Glomerular visceral epithelial cell (primary cell): ENCODE data around the gene SPOP.
"Not testable (repeated sequence)": the region's sequence is repeated elsewhere in the genome, so short reads cannot be mapped to it uniquely, and the experiment has no call there.

Source experiments
- DNase-seq: peaks from one replicate; pipeline ENCODE4 v3.0.0-alpha.2; 2016; ENCODE audit errors: extremely low spot score

The SPOP gene

DNA sequence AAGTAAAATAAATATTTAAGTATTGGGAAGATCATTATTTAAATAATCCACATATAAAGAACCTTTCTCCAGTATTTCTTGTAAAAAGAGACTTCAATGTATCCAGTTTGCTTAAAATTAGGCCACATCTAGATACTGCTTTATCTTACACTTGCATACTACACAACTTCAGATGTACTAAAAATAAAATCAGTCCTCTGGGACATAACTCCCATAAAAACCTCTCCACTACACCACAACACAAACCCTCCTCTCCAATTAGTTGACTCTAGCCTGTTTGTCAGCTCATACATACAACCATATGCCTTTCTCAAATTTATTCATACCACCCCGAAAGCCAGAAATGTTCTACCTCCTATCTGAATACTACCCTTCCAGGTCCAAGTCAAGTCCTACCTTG lies 21.6 kb downstream of the SPOP start:
- no peak for DNase-seq

DNA sequence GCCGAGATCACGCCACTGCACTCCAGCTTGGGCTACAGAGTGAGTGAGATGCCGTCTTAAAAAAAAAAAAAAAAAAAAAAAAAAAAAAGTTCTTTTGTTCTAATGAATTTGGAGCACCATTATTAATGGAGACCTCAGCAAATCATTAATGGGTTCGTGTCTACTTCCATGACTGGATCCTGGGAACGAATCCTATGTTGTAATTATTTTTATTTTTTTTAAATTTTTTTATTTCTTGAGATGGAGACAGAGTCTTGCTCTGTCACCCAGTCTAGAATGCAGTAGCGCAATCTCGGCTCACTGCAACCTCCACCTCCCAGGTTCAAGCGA lies 30.7 kb downstream of the SPOP start:
- DNase-seq: no peak

DNA sequence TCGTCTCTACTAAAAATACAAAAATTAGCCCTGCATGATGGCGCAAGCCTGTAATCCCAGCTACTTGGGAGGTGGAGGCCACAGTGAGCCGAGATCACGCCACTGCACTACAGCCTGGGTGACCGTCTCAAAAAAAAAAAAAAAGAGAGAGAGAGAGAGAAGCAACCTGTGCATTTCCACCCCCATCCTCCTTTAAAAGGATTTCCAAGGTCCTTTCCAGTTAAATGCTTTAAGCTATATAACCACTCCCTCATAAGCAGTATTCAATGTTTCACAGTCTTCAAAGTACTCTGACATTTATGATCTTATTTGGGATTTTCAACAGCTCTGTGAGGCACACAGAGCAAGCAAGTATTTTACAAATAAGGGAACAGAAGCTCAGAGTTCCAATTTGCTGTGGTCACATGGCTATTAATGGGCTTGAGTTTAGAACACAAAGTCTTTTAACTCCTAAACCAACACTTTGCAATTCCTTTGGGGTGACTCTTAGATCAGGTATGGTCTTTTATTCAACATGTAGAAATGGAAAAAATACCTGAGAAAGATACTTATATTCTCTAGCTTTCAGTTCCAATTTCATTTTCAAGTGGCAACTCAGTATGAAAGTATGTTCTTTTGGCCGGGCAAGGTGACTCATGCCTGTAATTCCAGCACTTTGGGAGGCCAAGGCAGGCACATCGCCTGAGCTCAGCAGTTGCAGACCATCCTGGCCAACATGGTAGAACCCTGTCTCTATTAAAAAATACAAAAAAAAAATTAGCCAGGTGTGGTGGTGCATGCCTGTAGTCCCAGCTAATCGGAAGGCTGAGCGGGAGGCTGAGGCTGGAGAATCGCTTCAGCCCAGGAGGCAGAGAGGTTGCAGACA lies 31.3 kb downstream of the SPOP start:
- DNase-seq: peak; percentile 81

DNA sequence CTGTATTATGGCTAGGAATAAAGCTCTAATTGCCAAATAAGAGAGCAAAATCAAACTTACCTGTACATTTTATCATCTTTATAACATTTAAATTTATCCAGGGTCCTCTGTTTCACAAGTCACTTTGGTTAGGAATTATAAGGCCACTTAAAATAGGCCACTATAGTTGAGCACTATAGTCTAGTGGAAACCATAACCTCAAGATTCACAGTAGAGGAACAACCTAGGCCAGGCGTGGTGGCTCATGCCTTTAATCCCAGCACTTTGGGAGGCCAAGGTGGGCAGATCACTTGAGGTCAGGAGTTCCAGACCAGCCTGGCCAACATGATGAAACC lies 31.9 kb downstream of the SPOP start:
- not testable (repeated sequence) for DNase-seq

DNA sequence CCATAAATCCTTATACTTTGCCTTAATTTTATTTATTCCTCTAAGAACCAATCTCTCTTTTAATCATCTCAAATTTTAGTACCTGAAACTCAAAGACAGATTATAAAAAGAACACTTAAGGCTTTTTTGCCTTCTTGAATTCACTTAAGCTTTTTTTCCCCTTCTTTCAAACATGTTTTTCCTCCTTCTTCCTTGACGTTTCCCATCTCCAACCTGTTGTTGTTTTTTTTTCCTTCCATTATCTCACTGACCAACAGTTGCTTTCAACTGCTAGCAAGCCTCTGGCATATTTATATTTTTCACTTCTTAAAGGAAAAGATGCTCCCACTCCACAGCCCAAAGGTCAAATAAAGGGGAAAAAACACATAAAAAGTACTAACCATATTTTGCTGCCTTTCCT lies 32.2 kb downstream of the SPOP start:
- DNase-seq: no peak

DNA sequence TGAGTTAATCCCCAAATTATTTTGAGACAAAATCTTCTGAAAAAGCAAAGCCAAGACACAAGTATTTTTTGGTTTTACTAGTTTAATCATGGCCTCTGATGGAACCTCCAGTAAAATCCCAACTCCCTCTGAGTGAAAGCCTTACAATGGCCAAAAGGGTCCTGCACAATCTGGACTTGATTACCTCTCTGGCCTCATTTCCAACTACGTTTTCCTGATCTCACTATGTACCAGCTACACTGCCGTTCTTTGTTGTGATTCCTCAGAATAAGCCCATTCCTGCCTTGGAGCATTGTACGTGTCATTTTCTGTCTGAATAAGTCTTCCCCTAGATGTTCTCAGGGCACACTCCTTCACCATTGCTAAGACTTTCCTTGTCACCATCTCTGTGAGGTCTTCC lies 37.3 kb downstream of the SPOP start:
- no peak for DNase-seq

DNA sequence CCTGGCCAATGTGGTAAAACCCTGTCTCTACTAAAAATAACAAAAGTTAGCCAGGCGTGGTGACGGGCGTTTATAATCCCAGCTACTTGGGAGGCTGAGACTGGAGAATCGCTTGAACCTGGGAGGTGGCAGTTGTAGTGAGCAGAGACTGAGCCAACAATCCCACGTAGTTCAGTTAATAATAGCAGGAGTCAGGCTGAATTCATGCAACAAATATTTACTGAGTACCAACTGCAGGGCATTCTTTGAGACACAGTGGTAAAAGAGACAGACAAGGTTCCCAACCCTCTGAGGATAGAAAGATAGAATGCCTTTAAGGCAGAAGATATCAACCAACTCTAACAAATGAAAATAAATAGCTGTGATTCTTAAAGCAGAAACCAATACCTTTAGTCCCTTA lies 39.1 kb downstream of the SPOP start:
- no peak for DNase-seq

DNA sequence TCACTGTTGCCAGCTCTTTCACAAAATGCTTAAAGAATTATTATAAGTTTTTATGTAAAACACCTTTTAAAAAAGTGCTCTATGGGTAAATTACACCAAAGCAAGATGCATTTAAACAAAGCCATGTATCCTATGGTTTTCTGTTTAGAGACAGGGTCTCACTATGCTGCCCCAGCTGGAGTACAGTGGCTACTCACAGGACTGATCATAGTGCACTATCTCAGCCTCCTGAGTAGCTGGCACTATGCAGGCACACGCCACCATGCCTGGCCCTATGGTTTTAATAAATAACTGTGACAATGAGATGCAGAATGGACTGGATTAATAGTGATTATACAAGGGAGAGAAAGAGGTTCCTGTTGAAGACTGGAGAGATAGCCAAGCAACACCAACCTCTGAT lies 40.2 kb downstream of the SPOP start:
- no peak for DNase-seq

DNA sequence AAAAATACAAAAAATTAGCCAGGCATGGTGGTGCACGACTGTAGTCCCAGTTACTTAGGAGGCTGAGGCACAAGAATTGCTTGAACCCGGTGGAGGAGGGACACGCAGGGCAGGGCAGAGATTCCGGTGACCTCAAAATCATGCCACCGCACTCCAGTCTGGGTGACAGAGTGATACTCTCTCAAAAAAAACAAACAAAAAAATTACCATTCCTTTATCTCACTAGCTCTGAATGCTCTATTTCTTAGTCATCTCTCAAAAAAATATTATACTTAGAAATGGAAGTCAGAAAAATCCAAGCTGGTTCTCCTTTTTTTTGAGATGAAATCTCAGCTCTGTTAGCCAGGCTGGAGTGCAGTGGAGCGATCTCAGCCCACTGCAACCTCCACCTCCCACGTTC lies 40.8 kb downstream of the SPOP start:
- DNase-seq: peak; percentile 8

DNA sequence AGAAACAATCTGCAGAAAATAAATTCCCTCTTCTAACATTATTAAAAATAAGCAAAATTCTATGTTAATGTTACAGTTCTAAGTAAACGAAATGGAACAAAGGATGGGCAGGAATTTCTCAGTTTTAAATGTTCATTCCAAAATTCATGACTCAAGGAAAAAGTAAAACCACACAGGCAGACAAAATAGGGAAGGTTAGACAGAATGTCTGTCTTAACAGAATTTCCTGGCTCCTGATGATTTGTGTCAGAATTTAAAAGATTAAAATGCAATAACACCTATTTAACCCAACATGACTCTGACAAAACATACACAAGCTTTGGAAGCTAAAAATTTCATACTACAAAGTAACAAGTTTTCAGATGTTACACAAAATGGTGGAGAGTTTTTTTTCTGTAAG lies 42.8 kb downstream of the SPOP start:
- no peak for DNase-seq

DNA sequence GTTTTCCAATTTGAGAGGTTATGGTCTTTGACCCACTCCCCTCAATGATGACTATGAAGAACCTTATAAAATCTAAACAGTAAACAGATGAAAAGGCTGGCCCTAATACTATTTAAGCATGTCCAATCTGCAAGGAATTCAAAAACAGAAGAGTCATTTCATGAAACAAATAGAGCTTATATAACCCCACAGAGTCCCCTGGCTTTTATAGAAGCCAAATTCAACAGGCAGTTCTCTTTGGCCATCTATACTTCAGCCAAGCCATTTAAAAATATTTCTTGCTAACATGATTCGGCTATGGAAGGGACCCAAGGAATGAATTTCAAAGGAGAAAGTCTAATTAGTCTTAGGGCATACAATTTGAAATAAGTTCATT lies 43.4 kb downstream of the SPOP start:
- DNase-seq: no peak

DNA sequence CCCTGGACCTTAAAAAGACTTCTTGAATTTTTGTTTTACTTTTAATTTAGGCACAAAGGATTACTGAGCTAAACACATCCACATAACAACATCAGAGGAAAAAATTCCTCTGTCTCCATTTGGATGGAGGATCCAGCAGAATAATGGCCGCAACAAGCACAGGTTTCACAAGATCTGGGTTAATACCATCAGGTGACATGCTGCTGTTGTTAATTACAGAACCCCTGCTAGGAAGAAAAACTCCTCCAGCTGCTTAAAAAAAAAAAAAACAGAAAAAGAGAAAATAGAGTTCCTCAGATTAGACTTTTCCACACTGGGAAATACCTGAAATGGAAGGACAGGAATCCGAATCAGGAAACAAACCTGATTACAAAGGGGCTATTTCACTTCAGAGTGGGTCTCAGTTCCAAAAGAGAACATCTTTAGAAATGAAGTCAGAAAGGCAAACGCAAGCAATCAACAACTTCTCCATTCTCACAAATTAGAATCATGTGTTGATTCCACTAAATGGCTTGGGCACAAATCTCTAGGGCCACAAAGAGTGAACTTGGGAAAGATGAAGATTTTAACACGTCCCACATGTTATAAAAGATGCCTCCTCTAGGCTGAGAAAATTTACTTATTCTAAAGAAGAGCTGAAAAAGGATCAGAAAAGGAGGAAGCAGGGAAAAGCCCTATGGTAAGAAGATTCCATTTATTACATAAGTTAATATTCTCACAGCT lies 44.0 kb downstream of the SPOP start:
- no peak for DNase-seq

DNA sequence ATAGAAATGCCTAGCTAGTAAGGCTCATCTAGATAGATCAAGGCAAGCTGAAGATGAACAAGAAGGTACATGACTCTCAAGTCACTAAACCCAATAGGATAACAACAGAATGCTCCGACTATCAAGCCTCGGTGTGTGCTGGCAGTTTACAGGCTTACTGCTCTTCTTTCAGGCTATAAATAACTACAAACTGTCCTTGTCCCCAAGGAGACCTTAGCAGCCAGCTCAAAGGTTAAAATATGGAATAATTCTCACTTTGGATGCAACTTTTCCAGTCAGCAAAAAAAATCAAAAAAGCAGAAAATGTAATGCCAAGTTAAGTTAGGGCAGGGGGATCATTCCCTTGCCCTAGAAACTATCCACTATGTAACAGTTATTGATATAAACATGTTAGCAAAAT lies 44.6 kb downstream of the SPOP start:
- DNase-seq: no peak

DNA sequence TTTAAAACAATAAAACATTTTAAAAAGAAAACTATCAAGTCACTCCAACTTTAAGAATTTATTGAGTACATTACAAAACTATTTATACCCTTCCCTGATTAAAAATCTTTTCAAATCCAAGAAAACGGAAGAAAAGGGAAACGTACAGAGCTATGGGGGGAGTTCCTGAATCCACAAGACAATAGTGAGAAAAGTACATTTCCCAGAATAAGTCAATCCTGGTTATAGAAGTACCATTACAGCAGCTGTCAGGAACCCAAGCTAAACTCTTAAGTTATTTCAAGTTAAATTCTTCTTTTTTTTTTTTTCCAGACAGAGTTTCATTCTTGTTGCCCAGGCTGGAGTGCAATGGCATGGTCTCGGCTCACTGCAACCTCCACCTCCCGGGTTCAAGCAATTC lies 45.7 kb downstream of the SPOP start:
- DNase-seq: no peak

DNA sequence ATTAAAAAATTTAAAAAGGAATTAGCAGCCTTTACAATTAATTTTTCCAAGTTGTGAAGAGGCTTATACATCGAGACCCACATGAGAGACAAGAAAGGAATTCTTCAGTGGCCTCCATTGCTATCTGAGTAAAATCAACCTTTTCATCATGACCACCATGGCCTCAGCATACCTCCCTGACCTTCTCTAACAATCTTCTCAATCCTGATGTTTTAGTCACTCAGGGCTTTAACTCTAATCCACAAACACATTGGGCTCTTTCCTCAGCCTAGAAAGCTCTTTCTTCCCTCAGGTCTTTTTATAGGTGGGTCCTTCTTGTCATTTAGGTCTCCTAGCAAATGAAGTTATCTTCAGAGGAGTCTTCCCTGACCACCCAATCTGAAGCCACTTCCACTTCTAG lies 46.4 kb downstream of the SPOP start:
- DNase-seq: no peak

DNA sequence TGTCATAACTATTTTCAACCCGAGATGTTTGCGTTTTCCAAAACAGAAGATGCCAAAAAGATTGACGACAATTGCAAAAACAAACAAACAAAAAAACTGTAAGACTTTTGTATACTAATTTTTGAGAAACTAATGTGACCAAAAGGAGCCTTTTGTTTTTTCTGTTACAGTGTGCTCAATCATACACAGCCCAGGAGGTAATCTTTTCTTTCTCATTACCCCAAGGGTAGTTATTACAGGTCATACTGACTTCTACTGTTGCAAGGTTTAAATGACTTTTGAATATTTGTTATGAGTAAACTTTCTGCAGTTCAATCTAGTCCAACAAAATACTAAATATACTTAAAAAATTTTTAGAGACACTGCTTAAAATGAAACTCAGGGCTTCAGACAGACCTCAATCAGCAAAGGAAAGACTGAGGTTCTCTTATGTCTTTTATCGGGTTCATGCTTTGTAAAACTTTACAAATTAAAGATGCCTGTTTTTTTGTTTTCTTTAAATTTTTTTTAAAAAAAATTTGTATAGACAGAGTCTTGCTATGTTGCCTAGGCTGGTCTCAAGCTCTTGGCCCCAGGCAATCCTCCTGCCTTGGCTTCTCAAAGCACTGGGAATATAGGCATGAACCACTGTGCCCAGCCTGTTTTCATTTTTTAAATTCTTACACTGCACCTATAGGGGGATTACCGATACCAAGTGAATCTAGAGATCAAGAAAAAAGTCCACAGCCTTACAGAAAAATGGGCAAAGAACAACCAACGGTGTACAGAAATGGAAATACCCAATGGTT lies 47.6 kb downstream of the SPOP start:
- no peak for DNase-seq

DNA sequence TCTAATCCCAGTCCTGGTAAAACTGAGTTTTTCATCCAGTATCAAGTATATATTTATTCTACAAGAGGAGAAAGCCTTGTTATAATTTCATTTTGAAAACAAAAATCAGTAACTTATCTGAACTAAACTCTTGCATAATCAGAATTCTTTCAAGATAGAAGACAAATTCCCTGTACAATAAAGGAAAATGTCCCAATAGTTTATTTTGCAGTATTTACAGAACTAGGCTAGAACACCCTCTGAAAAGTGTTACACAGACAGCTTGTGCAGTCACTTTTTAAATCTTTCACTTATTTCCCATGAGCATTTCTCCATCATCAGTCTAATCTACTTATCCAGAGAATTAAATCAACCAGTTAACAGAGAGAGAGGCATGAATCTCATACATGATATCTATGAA lies 48.5 kb downstream of the SPOP start:
- no peak for DNase-seq

DNA sequence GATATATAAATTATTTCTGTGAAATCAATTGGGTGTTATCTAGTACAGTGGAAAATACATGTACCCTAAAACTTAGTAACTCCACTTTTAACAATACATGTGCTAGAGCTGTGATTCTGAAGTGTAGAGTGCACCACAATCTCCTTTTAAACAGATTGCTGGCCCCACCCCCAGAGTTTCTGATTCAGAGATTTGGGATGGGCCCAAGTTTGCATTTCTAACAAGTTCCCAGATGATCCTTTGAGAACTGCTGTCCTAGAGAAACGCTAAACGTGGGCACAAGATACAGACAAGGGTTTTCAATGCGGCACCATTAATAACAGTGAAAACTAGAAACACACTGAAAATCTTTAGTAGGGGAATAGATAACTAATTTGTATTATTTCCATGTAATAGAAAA lies 53.0 kb downstream of the SPOP start:
- DNase-seq: no peak

DNA sequence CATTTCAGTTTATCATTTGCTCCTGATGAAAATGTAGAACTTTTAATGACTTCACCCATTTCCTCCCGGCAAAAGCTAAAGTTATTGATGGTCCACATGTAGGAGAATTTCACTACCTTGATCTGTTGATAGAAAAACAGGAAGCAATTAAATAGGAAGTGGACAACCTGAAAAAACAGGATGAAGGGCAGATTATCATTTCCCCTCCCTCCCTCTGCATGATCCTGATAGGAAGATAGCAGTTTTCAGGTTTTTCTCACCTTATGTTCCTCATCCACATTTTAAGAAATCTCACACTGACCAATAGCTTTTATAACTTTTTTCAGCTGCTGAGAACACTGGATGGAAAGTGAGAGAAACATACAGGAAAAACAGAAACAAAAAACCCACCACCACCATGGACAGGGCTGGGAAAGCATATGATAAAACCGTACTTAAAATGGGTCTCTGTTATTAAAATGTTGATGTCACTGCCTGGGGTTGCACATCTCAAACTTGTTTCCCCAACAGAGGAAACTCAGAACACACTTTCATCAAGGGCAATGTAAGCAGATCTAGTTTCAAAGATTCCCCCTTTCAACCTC lies 55.9 kb downstream of the SPOP start:
- DNase-seq: no peak

DNA sequence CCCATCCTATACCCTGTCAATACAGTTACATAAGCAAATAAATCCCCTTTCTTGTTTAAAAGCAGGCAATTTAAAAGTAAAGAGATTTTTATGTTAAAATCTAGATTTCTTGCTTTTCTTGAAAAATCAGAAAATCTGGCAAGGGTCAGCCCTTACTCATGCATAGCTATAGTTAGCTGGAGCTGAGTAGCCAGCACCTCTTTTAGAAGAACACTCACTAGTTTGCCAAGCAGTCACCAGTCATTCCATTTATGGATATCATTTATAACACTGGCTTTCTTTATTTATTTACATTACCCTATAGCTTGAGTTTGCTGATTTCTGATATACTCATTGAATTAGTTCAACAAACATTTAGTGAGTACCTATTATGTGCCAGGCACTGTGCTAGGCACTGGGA lies 56.5 kb downstream of the SPOP start:
- DNase-seq: no peak

DNA sequence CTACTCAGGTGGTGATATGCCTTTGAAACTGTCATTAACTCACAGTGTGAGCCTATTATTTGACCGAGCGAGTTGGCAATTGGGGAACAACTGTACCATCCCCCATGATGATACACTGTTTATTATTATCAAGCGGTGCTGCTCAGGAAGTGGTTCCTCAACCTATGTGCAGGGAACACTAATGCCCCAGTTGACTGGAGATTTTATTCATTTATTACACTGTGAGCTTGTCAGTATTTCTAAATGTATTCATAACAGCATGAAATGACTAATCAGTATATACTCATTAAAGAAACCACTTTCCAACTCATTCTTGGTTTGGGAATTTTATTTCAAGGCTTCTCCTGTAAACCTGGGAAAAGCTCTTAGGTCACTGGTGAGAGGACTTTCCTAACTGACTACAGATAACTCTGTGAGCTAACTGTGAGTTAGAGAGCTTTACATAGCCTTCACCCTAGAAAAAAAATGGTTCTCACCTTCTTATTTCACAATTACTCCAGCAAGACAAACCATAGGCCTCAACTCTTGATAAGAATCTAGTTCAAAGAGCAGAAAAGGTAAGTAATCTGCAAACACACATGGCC lies 59.8 kb downstream of the SPOP start:
- DNase-seq: no peak

DNA sequence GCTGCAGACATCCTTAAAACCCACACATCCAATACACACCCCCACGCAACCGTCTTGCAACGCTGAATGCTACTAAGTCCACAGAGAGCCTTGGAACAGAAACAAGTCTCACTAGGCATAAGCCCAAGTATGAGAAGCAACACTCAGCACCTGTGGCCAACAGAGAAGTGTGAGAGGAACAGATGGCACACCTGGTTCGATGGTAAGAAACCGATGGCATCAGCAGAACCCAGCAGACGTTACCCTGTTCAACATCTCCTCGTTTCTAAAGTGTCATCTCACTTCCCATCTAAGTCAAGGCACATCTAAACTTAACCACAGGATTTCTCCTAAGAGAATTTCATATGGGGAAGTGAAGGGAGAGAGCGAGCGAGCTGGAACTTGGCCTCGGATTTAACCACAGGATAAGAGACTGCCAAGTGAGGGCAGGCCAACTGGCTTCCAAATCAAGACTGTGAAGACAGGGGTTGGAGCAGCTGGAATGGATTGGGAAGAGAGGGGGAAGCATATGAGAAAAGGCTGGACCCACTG lies 61.2 kb downstream of the SPOP start:
- DNase-seq: no peak
